Muscle layer of duodenum (tissue), 2 donors: Measurements from ENCODE around the gene CDK4.
A peak's percentile ranks its signal among the peaks of the same experiment; 100 is the strongest.

Experiments
- H3K27ac ChIP-seq: one replicate; pipeline ENCODE4 v1.7.0; 2013; ENCODE audit warnings: mild to moderate bottlenecking, low read length
- H3K27me3 ChIP-seq: one replicate; pipeline ENCODE4 v1.7.0; 2013; ENCODE audit warnings: low read depth, mild to moderate bottlenecking, control low read depth, low read length
- H3K36me3 ChIP-seq, 2 donors: one replicate each; pipeline ENCODE4 v1.7.0; 2013; ENCODE audit warnings: low read length in 2 of 2, control low read depth in 1 of 2, mild to moderate bottlenecking in 1 of 2; ENCODE audit not compliant: insufficient read depth in 2 of 2, control insufficient read depth in 1 of 2
- H3K4me1 ChIP-seq, 2 donors: one replicate each; pipeline ENCODE4 v1.7.0; 2013; ENCODE audit warnings: low read length in 2 of 2, mild to moderate bottlenecking in 2 of 2, control low read depth in 1 of 2, moderate library complexity in 1 of 2; ENCODE audit not compliant: insufficient read depth in 2 of 2, control insufficient read depth in 1 of 2
- H3K4me3 ChIP-seq, 2 donors: one replicate each; pipeline ENCODE4 v1.7.0; 2013; ENCODE audit warnings: low read length in 2 of 2, low read depth in 1 of 2, mild to moderate bottlenecking in 1 of 2
- H3K9me3 ChIP-seq, 2 donors: one replicate each; pipeline ENCODE4 v1.7.0; 2013; ENCODE audit warnings: low read length in 2 of 2, control low read depth in 1 of 2, mild to moderate bottlenecking in 1 of 2; ENCODE audit not compliant: control insufficient read depth in 1 of 2
- donor health status: healthy.

CDK4 gene

GRCh38 chr12:57735952-57736740 lies 16.0 kb downstream of the CDK4 start:
- H3K4me3 ChIP-seq: peak overlapping the region in 1 of 2 donors; percentile 29
- no peaks in the 10 kb centered on the region for H3K36me3 ChIP-seq
- peaks cover 0 to 42% of the 10 kb centered on the region in 2 donors for H3K4me1 ChIP-seq
- H3K27me3 ChIP-seq: peaks cover 35% of the 10 kb centered on the region
- H3K9me3 ChIP-seq: no peaks in the 10 kb centered on the region
- no peak overlapping the region for H3K27ac ChIP-seq

DNA sequence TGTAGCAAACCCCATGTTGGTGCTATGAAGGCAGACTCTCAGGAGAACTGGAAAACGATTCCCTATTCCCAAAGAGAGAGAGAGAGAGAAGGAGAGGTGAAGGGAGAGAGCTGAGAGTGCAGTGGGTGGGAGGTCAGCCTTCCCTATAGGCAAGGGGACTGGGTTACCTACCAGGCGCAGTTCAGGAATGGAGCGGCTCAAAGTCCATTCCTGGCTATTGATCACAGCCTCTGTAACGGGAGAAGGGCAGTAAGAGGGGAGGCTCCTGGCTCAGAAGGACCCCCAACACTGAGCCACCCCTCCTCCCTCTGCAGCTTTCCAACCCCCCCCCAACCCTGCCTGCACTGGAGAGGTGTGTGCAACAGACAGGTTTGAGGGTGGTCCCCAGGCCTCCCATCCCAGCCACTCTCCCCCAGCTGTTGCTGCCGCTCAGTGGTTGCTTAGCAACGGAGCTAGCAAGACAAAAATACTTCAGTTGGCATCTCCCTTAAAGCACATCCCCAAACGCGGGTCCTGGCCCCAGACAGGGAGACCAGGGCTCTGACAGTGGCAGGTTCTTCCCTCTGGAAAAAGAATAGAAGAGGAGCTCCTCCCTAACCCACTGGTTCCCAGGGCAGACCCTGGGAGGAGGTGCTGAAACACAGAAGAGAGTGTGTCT lies 16.8 kb downstream of the CDK4 start:
- H3K36me3 ChIP-seq: no peaks in the 10 kb centered on the region
- H3K4me1 ChIP-seq: peaks cover 0 to 42% of the 10 kb centered on the region in 2 donors
- H3K27me3 ChIP-seq: peaks cover 34% of the 10 kb centered on the region
- H3K4me3 ChIP-seq: no peak overlapping the region
- H3K9me3 ChIP-seq: no peaks in the 10 kb centered on the region
- no peak overlapping the region for H3K27ac ChIP-seq

DNA sequence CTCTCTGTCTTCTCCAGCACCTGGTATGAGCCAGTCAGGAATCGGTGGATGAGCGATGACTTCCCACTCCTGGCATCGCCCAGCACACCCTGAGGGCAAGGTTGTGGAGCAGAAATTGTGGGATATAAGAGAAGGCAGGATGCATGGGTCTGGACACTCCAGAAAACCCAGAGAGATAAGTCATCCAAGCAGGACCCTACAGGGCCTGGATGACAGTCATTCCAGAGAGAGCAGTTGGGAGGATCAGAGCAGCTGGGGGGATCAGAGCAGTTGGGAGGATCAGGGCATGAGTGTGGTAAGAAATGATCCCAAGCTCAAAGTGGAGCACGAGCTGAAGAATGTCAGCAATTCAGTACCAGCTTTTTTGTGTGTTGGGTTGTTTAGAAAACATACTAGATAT lies 17.5 kb downstream of the CDK4 start:
- Histone ChIP-seq H3K36me3 (no peaks in the 10 kb centered on the region), H3K9me3 (no peaks in the 10 kb centered on the region), H3K4me3 (no peak overlapping the region), H3K4me1 (peaks cover 0 to 42% of the 10 kb centered on the region in 2 donors), H3K27ac (no peak overlapping the region), H3K27me3 (peaks cover 32% of the 10 kb centered on the region)

DNA sequence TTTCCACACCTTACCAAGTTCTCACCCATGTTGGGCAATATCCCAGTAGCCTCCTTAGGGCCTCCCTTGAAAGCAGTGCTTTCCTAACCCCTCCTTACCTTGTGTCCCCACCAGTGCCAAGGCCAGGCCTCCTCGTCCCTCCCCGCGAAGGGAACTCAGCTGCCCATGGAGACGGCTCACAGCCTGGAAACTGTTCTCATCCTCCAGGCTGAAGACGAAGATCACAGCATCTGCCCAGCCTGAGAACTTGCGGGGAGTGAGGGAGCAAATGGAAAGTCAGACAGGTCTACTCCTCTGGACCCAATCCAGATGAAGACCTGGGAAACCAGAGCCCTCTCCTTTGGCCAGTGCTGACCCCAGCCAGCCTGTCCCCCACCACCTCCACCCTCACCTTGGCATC lies 18.2 kb downstream of the CDK4 start:
- peaks cover 25% of the 10 kb centered on the region for H3K27me3 ChIP-seq
- peaks cover 0 to 37% of the 10 kb centered on the region in 2 donors for H3K4me1 ChIP-seq
- H3K27ac ChIP-seq: no peak overlapping the region
- no peaks in the 10 kb centered on the region for H3K9me3 ChIP-seq
- no peaks in the 10 kb centered on the region for H3K36me3 ChIP-seq
- H3K4me3 ChIP-seq: no peak overlapping the region

- no peak overlapping the region for H3K4me3 ChIP-seq
- H3K9me3 ChIP-seq: no peaks in the 10 kb centered on the region
- H3K27me3 ChIP-seq: peaks cover 23% of the 10 kb centered on the region
- peaks cover 0 to 28% of the 10 kb centered on the region in 2 donors for H3K4me1 ChIP-seq
- H3K27ac ChIP-seq: no peak overlapping the region
- no peaks in the 10 kb centered on the region for H3K36me3 ChIP-seq
These were observed 19.1 kb downstream of the CDK4 start for GRCh38 chr12:57732726-57733593.

DNA sequence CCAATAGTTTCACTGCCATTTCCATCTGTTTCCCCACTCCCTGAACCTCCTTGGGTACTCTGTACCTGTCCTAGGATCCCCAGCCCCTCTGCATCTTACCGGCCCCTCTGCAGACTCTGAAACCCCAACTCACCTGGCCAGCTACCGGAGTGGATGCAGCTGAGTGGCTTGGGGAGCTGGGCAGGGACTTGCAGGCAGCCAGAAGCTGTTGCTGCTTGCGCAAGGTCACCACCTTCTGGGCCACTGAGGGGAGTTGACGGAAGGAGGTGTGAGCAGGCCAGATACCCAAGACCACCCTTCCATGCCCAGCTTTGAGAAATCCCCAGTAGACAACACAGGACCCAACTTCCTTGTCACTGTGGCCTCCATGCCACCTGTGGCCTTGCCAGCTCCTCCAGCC lies 19.8 kb downstream of the CDK4 start:
- Histone ChIP-seq H3K36me3 (no peaks in the 10 kb centered on the region), H3K4me3 (no peak overlapping the region), H3K27me3 (peaks cover 23% of the 10 kb centered on the region), H3K9me3 (no peaks in the 10 kb centered on the region), H3K4me1 (peaks cover 0 to 21% of the 10 kb centered on the region in 2 donors), H3K27ac (no peak overlapping the region)

GRCh38 chr12:57731411-57732080 lies 20.6 kb downstream of the CDK4 start:
- Histone ChIP-seq H3K27ac (no peak overlapping the region), H3K36me3 (no peaks in the 10 kb centered on the region), H3K4me1 (peaks cover 0 to 20% of the 10 kb centered on the region in 2 donors), H3K27me3 (peaks cover 17% of the 10 kb centered on the region), H3K9me3 (no peaks in the 10 kb centered on the region), H3K4me3 (no peak overlapping the region)

DNA sequence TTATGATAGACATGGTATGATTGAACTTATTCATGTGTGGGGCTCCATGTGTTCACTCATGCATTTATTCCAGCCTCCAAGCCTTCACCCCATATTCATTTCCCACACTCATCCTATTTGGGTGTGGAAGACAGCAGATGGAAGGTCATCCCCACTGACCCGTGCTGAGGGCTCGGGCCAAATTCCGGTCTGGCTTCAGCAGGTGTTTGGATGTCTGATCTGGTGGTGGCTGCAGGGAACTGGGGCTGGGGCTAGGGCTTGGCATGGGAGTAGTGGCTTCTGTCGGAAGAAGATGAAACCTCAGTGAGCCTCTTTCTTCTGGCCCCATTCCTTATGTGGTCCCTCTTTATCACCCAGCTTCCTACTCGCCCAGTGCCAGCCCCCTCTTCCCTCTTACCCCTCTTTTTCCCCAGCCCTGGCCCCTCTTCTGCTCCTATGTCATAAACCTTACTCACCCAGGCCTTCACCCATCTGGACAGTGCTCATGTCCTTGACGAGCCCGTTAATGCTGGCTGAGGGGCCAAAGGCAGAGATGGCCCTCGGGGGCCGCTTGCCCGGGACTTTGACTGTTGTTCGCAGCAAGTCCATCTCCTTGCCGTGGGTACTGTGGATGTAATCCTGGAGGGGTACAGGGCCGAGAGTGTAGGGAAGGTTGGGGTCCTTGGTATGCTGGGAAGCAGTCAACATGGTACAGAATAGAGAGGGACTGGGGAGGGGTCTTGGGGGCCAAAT lies 21.6 kb downstream of the CDK4 start:
- Histone ChIP-seq H3K36me3 (no peaks in the 10 kb centered on the region), H3K27ac (no peak overlapping the region), H3K27me3 (peaks cover 8% of the 10 kb centered on the region), H3K9me3 (no peaks in the 10 kb centered on the region), H3K4me1 (peaks cover 0 to 17% of the 10 kb centered on the region in 2 donors), H3K4me3 (no peak overlapping the region)

DNA sequence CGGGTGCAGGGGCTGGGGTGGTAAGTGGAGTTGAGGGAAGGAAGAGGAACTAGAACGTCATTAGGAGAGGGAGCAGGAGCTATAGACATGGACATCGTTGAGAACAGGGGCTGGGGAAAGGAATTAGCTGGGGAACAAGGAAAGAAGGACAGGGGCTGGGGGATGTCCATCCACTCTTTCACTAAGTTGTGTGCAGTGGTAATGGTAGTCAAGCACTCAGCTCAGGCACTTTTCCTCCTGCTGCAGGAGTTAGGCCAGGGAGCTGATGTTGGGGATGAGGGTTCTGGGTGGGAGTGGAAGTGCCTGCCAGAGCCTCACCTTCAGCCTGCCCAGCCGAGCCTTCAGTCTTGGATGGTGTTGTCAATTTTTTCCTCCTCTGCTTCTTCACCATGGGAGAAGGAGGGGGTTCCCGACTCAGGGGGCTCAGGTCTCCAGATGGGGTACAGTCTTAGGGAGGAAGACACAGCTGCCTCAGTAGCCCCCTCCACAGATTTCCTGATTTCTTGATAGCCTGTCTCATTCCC lies 22.7 kb downstream of the CDK4 start:
- Histone ChIP-seq H3K9me3 (no peaks in the 10 kb centered on the region), H3K36me3 (no peaks in the 10 kb centered on the region), H3K27ac (no peak overlapping the region), H3K27me3 (peaks cover 5% of the 10 kb centered on the region), H3K4me1 (peaks cover 0 to 14% of the 10 kb centered on the region in 2 donors), H3K4me3 (no peak overlapping the region)

- Histone ChIP-seq H3K4me3 (no peak overlapping the region), H3K27ac (no peak overlapping the region), H3K36me3 (no peaks in the 10 kb centered on the region), H3K9me3 (no peaks in the 10 kb centered on the region), H3K27me3 (no peaks in the 10 kb centered on the region), H3K4me1 (peaks cover 0 to 14% of the 10 kb centered on the region in 2 donors)
These were observed 24.2 kb downstream of the CDK4 start for GRCh38 chr12:57727758-57728395.
